ENCODE results near the gene SMIM35.
"Not testable (repeated sequence)": the region's sequence is repeated elsewhere in the genome, so short reads cannot be mapped to it uniquely, and the experiment has no call there.

SMIM35 gene

GRCh38 chr11:117978291-117978910 lies 108.4 kb downstream of the SMIM35 start:
- not testable (repeated sequence) for DNase-seq

GRCh38 chr11:117977612-117978264 lies 109.0 kb downstream of the SMIM35 start:
- not testable (repeated sequence) for DNase-seq

GRCh38 chr11:117977029-117977428 lies 109.7 kb downstream of the SMIM35 start:
- no peak for DNase-seq

- no peak for DNase-seq
These were observed 110.3 kb downstream of the SMIM35 start for GRCh38 chr11:117976445-117976844.

- DNase-seq, result no peak
These were observed 113.3 kb downstream of the SMIM35 start for GRCh38 chr11:117973503-117973860.

- no peak for DNase-seq
These were observed 113.9 kb downstream of the SMIM35 start for GRCh38 chr11:117972629-117973502.

GRCh38 chr11:117972044-117972443 lies 114.7 kb downstream of the SMIM35 start:
- no peak for DNase-seq

GRCh38 chr11:117970400-117971024 lies 116.3 kb downstream of the SMIM35 start:
- no peak for DNase-seq

- no peak for DNase-seq
These were observed 117.4 kb downstream of the SMIM35 start for GRCh38 chr11:117969160-117969991.

GRCh38 chr11:117966908-117967307 lies 119.9 kb downstream of the SMIM35 start:
- DNase-seq, result no peak

- no peak for DNase-seq
These were observed 123.9 kb downstream of the SMIM35 start for GRCh38 chr11:117962826-117963225.

GRCh38 chr11:117961896-117962295 lies 124.9 kb downstream of the SMIM35 start:
- no peak for DNase-seq

- DNase-seq, result no peak
These were observed 126.4 kb downstream of the SMIM35 start for GRCh38 chr11:117960406-117960805.

- DNase-seq, result no peak
These were observed 127.2 kb downstream of the SMIM35 start for GRCh38 chr11:117959438-117960149.

GRCh38 chr11:117958949-117959348 lies 127.8 kb downstream of the SMIM35 start:
- no peak for DNase-seq

All from NCI-H524 (cell line).